T-helper 1 cell treated with Interleukin-12 subunit alpha and Interleukin-12 subunit beta and Interleukin-4 antibody, amounts not matched to agents 30 μg/mL and 1 μg/mL, for 36 hours (primary cell): Measurements from ENCODE around the gene CARD9.

Experiments
- H3K27ac Mint-ChIP-seq: one replicate; pipeline ENCODE4 v1.8.0; 2021; ENCODE audit warnings: mild to moderate bottlenecking, mixed read lengths
- H3K27me3 Mint-ChIP-seq: one replicate; pipeline ENCODE4 v1.8.0; 2021; ENCODE audit warnings: low read depth, mixed read lengths
- H3K36me3 Mint-ChIP-seq: one replicate; pipeline ENCODE4 v1.8.0; 2021; ENCODE audit warnings: low read depth, mixed read lengths
- H3K4me1 Mint-ChIP-seq: one replicate; pipeline ENCODE4 v1.8.0; 2021; ENCODE audit warnings: low read depth, mixed read lengths
- H3K4me3 Mint-ChIP-seq: one replicate; pipeline ENCODE4 v1.8.0; 2021; ENCODE audit warnings: mild to moderate bottlenecking, moderate library complexity, mixed read lengths
- H3K9me3 Mint-ChIP-seq: one replicate; pipeline ENCODE4 v1.8.0; 2021; ENCODE audit warnings: mixed read lengths

The CARD9 gene

GRCh38 chr9:136345281-136346156 lies 27.9 kb downstream of the CARD9 start:
- no peaks in the 10 kb centered on the region for H3K36me3 Mint-ChIP-seq
- H3K4me3 Mint-ChIP-seq, result no peak overlapping the region
- no peak overlapping the region for H3K27ac Mint-ChIP-seq
- H3K4me1 Mint-ChIP-seq, result no peaks in the 10 kb centered on the region
- H3K9me3 Mint-ChIP-seq, result no peaks in the 10 kb centered on the region
- H3K27me3 Mint-ChIP-seq, result no peaks in the 10 kb centered on the region

GRCh38 chr9:136344544-136345280 lies 28.8 kb downstream of the CARD9 start:
- Mint-ChIP-seq H3K9me3 (no peaks in the 10 kb centered on the region), H3K36me3 (no peaks in the 10 kb centered on the region), H3K4me1 (no peaks in the 10 kb centered on the region), H3K4me3 (no peak overlapping the region), H3K27ac (no peak overlapping the region), H3K27me3 (no peaks in the 10 kb centered on the region)

- Mint-ChIP-seq H3K9me3 (no peaks in the 10 kb centered on the region), H3K27ac (no peak overlapping the region), H3K4me1 (no peaks in the 10 kb centered on the region), H3K4me3 (no peak overlapping the region), H3K27me3 (no peaks in the 10 kb centered on the region), H3K36me3 (no peaks in the 10 kb centered on the region)
Measured at GRCh38 chr9:136343884-136344269, 29.6 kb downstream of the CARD9 start.

GRCh38 chr9:136343121-136343883 lies 30.2 kb downstream of the CARD9 start:
- Mint-ChIP-seq H3K36me3 (no peaks in the 10 kb centered on the region), H3K9me3 (no peaks in the 10 kb centered on the region), H3K4me3 (no peak overlapping the region), H3K27me3 (no peaks in the 10 kb centered on the region), H3K27ac (no peak overlapping the region), H3K4me1 (no peaks in the 10 kb centered on the region)

- Mint-ChIP-seq H3K27ac (no peak overlapping the region), H3K27me3 (no peaks in the 10 kb centered on the region), H3K4me1 (no peaks in the 10 kb centered on the region), H3K4me3 (no peak overlapping the region), H3K9me3 (no peaks in the 10 kb centered on the region), H3K36me3 (no peaks in the 10 kb centered on the region)
Measured at GRCh38 chr9:136342181-136343120, 31.0 kb downstream of the CARD9 start.

- Mint-ChIP-seq H3K36me3 (no peaks in the 10 kb centered on the region), H3K4me3 (no peak overlapping the region), H3K9me3 (no peaks in the 10 kb centered on the region), H3K4me1 (no peaks in the 10 kb centered on the region), H3K27me3 (no peaks in the 10 kb centered on the region), H3K27ac (no peak overlapping the region)
Measured at GRCh38 chr9:136341769-136342168, 31.7 kb downstream of the CARD9 start.

- Mint-ChIP-seq H3K4me3 (no peak overlapping the region), H3K36me3 (no peaks in the 10 kb centered on the region), H3K4me1 (no peaks in the 10 kb centered on the region), H3K27ac (no peak overlapping the region), H3K27me3 (no peaks in the 10 kb centered on the region), H3K9me3 (no peaks in the 10 kb centered on the region)
Measured at GRCh38 chr9:136341042-136341655, 32.3 kb downstream of the CARD9 start.

- no peaks in the 10 kb centered on the region for H3K9me3 Mint-ChIP-seq
Measured at GRCh38 chr9:136340356-136341041, 33.0 kb downstream of the CARD9 start.

GRCh38 chr9:136339958-136340310 lies 33.5 kb downstream of the CARD9 start:
- H3K9me3 Mint-ChIP-seq, result no peaks in the 10 kb centered on the region
- no peak overlapping the region for H3K4me3 Mint-ChIP-seq
- H3K4me1 Mint-ChIP-seq, result no peaks in the 10 kb centered on the region
- no peaks in the 10 kb centered on the region for H3K27me3 Mint-ChIP-seq
- no peaks in the 10 kb centered on the region for H3K36me3 Mint-ChIP-seq
- no peak overlapping the region for H3K27ac Mint-ChIP-seq

More at GRCh38 chr9:136340356-136341041, 33.0 kb downstream of the CARD9 start:
- no peak overlapping the region for H3K4me3 Mint-ChIP-seq
- no peak overlapping the region for H3K27ac Mint-ChIP-seq
- H3K4me1 Mint-ChIP-seq, result no peaks in the 10 kb centered on the region
- H3K27me3 Mint-ChIP-seq, result no peaks in the 10 kb centered on the region
- no peaks in the 10 kb centered on the region for H3K36me3 Mint-ChIP-seq

GRCh38 chr9:136339173-136339957 lies 34.1 kb downstream of the CARD9 start:
- no peaks in the 10 kb centered on the region for H3K4me1 Mint-ChIP-seq
- no peak overlapping the region for H3K4me3 Mint-ChIP-seq
- no peaks in the 10 kb centered on the region for H3K27me3 Mint-ChIP-seq
- H3K27ac Mint-ChIP-seq, result no peak overlapping the region
- no peaks in the 10 kb centered on the region for H3K9me3 Mint-ChIP-seq
- H3K36me3 Mint-ChIP-seq, result no peaks in the 10 kb centered on the region

GRCh38 chr9:136338511-136338910 lies 35.0 kb downstream of the CARD9 start:
- H3K4me3 Mint-ChIP-seq, result no peak overlapping the region
- no peaks in the 10 kb centered on the region for H3K36me3 Mint-ChIP-seq

GRCh38 chr9:136337416-136338395 lies 35.8 kb downstream of the CARD9 start:
- H3K9me3 Mint-ChIP-seq, result no peaks in the 10 kb centered on the region
- no peaks in the 10 kb centered on the region for H3K27me3 Mint-ChIP-seq
- no peak overlapping the region for H3K27ac Mint-ChIP-seq
- H3K4me3 Mint-ChIP-seq, result no peak overlapping the region
- no peaks in the 10 kb centered on the region for H3K36me3 Mint-ChIP-seq
- no peaks in the 10 kb centered on the region for H3K4me1 Mint-ChIP-seq

More at GRCh38 chr9:136338511-136338910, 35.0 kb downstream of the CARD9 start:
- H3K9me3 Mint-ChIP-seq, result no peaks in the 10 kb centered on the region
- no peaks in the 10 kb centered on the region for H3K4me1 Mint-ChIP-seq
- H3K27ac Mint-ChIP-seq, result no peak overlapping the region
- no peaks in the 10 kb centered on the region for H3K27me3 Mint-ChIP-seq
